SK-N-SH (cell line): ENCODE results near the gene NRIP3.

Experiments used
- EZH2phosphoT487 ChIP-seq: fragments of 200-600 bp; sonication (generic); IDR thresholded peaks from 2 replicates; pipeline ENCODE4 v1.6.1; 2017; ENCODE audit warnings: low read depth, mixed run types, mild to moderate bottlenecking, antibody characterized with exemption, moderate library complexity, borderline replicate concordance
- JUND ChIP-seq: IDR thresholded peaks from 2 replicates; pipeline ENCODE4 v1.4.0; 2012
- USF1 ChIP-seq: IDR thresholded peaks from 2 replicates; pipeline ENCODE4 v1.4.0; 2012; ENCODE audit warnings: low read depth, borderline replicate concordance

- no peak for TF ChIP-seq USF1
- TF ChIP-seq JUND: no peak
- TF ChIP-seq EZH2phosphoT487: no peak
These were observed 6.3 kb downstream of the NRIP3 start for GRCh38 chr11:8997451-8997850.
